H1 (cell line): ENCODE measurements around the gene GMPR. TPM values are rescaled to one million over a fixed set of nuclear protein-coding genes. Genes with fewer than 3 reads are reported as not detected.

Experiments used
- CTCF ChIA-PET: fragments of 300-600 bp; sonication (Branson Sonifier 250); formaldehyde crosslinking; loops from one replicate; lab custom pipeline; 2021; ENCODE audit not compliant: partially characterized antibody; lab: Charles Lee
- POLR2A ChIA-PET: fragments of 300-600 bp; sonication (Branson Sonifier 250); formaldehyde crosslinking; loops from one replicate; lab custom pipeline; 2021; ENCODE audit warnings: inconsistent platforms; ENCODE audit not compliant: partially characterized antibody; lab: Charles Lee
- DNase-seq, 2 experiments: peaks; one replicate each; pipeline versions ENCODE4 v3.0.0 to v3.0.0-alpha.2; 2010 to 2022; ENCODE audit warnings: low spot score in 2 of 2, low read depth in 1 of 2, mixed read lengths in 1 of 2
- FAIRE-seq: peaks from 2 replicates; lab custom pipeline; 2011; peaks lifted over from hg19 to GRCh38; lab: Jason Lieb, UNC
- H2AFZ ChIP-seq: 2 replicates; pipeline ENCODE4 v1.8.1; 2012; ENCODE audit warnings: low read length, inconsistent platforms
- H2AK5ac ChIP-seq: 2 replicates; pipeline ENCODE4 v1.6.1; 2013; ENCODE audit warnings: low read depth, low read length
- H2BK120ac ChIP-seq: replicated peaks from 2 replicates; pipeline ENCODE3; 2013; ENCODE audit warnings: low read depth, low read length, inconsistent platforms
- H2BK12ac ChIP-seq: 2 replicates; pipeline ENCODE4 v1.6.1; 2013; ENCODE audit warnings: low read depth, low read length
- H2BK15ac ChIP-seq: 2 replicates; pipeline ENCODE4 v1.6.1; 2013; ENCODE audit warnings: low read length
- H2BK20ac ChIP-seq: 2 replicates; pipeline ENCODE4 v1.6.1; 2013; ENCODE audit warnings: low read length
- H2BK5ac ChIP-seq: 2 replicates; pipeline ENCODE4 v1.6.1; 2013; ENCODE audit warnings: low read depth, low read length
- H3K14ac ChIP-seq: 2 replicates; pipeline ENCODE4 v1.6.1; 2013; ENCODE audit warnings: inconsistent platforms; ENCODE audit not compliant: insufficient read length
- H3K18ac ChIP-seq: 2 replicates; pipeline ENCODE4 v1.6.1; 2013; ENCODE audit warnings: low read length; ENCODE audit errors: extremely low read depth
- H3K23ac ChIP-seq: 2 replicates; pipeline ENCODE4 v1.6.1; 2013; ENCODE audit warnings: inconsistent platforms; ENCODE audit not compliant: insufficient read length
- H3K23me2 ChIP-seq: 2 replicates; pipeline ENCODE4 v1.6.1; 2013; ENCODE audit warnings: low read depth, low read length
- H3K27ac ChIP-seq: 2 replicates; pipeline ENCODE4 v1.6.1; 2011; ENCODE audit warnings: low read depth, low read length, inconsistent platforms
- H3K27me3 ChIP-seq, 4 experiments: replicated peaks in 1 of 4; 1 replicate in 1 of 4; 2 replicates in 3 of 4; pipeline versions ENCODE4 v1.6.1 to v1.8.1; 2011 to 2013; ENCODE audit warnings: low read length in 3 of 4, mild to moderate bottlenecking in 3 of 4, inconsistent platforms in 2 of 4, mixed read lengths in 2 of 4, moderate library complexity in 1 of 4; ENCODE audit not compliant: control insufficient read depth in 3 of 4, insufficient read depth in 3 of 4; ENCODE audit errors: extremely low read depth in 1 of 4
- H3K36me3 ChIP-seq, 4 experiments: 2 replicates each; pipeline versions ENCODE4 v1.6.1 to v1.8.1; 2011 to 2013; ENCODE audit warnings: mild to moderate bottlenecking in 4 of 4, low read length in 3 of 4, moderate library complexity in 2 of 4, control low read depth in 1 of 4, inconsistent platforms in 1 of 4; ENCODE audit not compliant: insufficient read depth in 4 of 4, control insufficient read depth in 2 of 4
- H3K4ac ChIP-seq: replicated peaks from 2 replicates; pipeline ENCODE3; 2013; ENCODE audit warnings: low read length, low read depth, mixed read lengths, inconsistent platforms; ENCODE audit not compliant: insufficient read length
- H3K4me1 ChIP-seq, 4 experiments: replicated peaks in 1 of 4; 1 replicate in 1 of 4; 2 replicates in 3 of 4; pipeline versions ENCODE4 v1.6.1 to v1.8.1; 2011 to 2013; ENCODE audit warnings: low read length in 3 of 4, inconsistent platforms in 2 of 4, mixed read lengths in 1 of 4; ENCODE audit not compliant: insufficient read depth in 4 of 4, control insufficient read depth in 3 of 4
- H3K4me2 ChIP-seq, 2 experiments: 2 replicates each; pipeline versions ENCODE4 v1.6.1 to v1.8.1; 2011 to 2013; ENCODE audit warnings: low read depth in 2 of 2, low read length in 2 of 2, control low read depth in 1 of 2, inconsistent platforms in 1 of 2, mild to moderate bottlenecking in 1 of 2; ENCODE audit not compliant: insufficient read depth in 1 of 2
- H3K4me3 ChIP-seq, 4 experiments: fragments of 200-600, 300-600 bp in 1 of 4; sonication (generic), shearing (Covaris generic), sonication (Bioruptor Twin) in 1 of 4; 2 replicates each; pipeline versions ENCODE4 v1.5.1 to v1.8.1; 2011 to 2016; ENCODE audit warnings: low read length in 4 of 4, low read depth in 3 of 4, control low read depth in 2 of 4, inconsistent platforms in 2 of 4, mild to moderate bottlenecking in 2 of 4, mixed read lengths in 1 of 4, moderate library complexity in 1 of 4; ENCODE audit not compliant: insufficient read depth in 2 of 4; ENCODE audit errors: extremely low read depth in 1 of 4
- H3K56ac ChIP-seq: replicated peaks from 2 replicates; pipeline ENCODE3; 2013; ENCODE audit warnings: low read depth, mild to moderate bottlenecking, mixed read lengths, low read length, inconsistent platforms; ENCODE audit not compliant: insufficient read length
- H3K79me1 ChIP-seq: 2 replicates; pipeline ENCODE4 v1.6.1; 2013; ENCODE audit warnings: low read depth, low read length, control low read depth
- H3K79me2 ChIP-seq, 2 experiments: 2 replicates each; pipeline versions ENCODE4 v1.6.1 to v1.8.1; 2012 to 2013; ENCODE audit warnings: low read length in 2 of 2, mild to moderate bottlenecking in 2 of 2, inconsistent platforms in 1 of 2; ENCODE audit not compliant: insufficient read depth in 2 of 2, control insufficient read depth in 1 of 2
- H3K9ac ChIP-seq, 4 experiments: replicated peaks in 1 of 4; 1 replicate in 1 of 4; 2 replicates in 3 of 4; pipeline versions ENCODE4 v1.6.1 to v1.8.1; 2011 to 2013; ENCODE audit warnings: low read depth in 3 of 4, low read length in 3 of 4, control low read depth in 2 of 4, mild to moderate bottlenecking in 2 of 4, moderate library complexity in 2 of 4, inconsistent platforms in 1 of 4; ENCODE audit errors: extremely low read depth in 1 of 4
- H3K9me3 ChIP-seq, 2 experiments: 2 replicates each; pipeline versions ENCODE4 v1.6.1 to v1.8.1; 2012 to 2013; ENCODE audit warnings: mild to moderate bottlenecking in 2 of 2, moderate library complexity in 2 of 2, control low read depth in 1 of 2, inconsistent platforms in 1 of 2, low read depth in 1 of 2, low read length in 1 of 2, mixed read lengths in 1 of 2; ENCODE audit not compliant: insufficient read depth in 2 of 2
- H4K20me1 ChIP-seq, 2 experiments: replicated peaks in 1 of 2; 2 replicates each; pipeline versions ENCODE3 to v1.8.1; 2011 to 2013; ENCODE audit warnings: inconsistent platforms in 2 of 2, low read length in 2 of 2, mild to moderate bottlenecking in 1 of 2; ENCODE audit not compliant: insufficient read depth in 2 of 2, control insufficient read depth in 1 of 2
- H4K5ac ChIP-seq: 2 replicates; pipeline ENCODE4 v1.6.1; 2013; ENCODE audit warnings: low read length, low read depth, mixed read lengths, inconsistent platforms; ENCODE audit not compliant: insufficient read length
- H4K8ac ChIP-seq: 2 replicates; pipeline ENCODE4 v1.8.0; 2013; ENCODE audit warnings: mild to moderate bottlenecking, moderate library complexity, low read length, inconsistent platforms; ENCODE audit not compliant: insufficient read depth; ENCODE audit errors: extremely low read depth
- H4K91ac ChIP-seq: replicated peaks from 2 replicates; pipeline ENCODE3; 2013; ENCODE audit warnings: low read length, mixed read lengths, inconsistent platforms; ENCODE audit not compliant: insufficient read length
- ATF3 ChIP-seq: IDR thresholded peaks from 2 replicates; pipeline ENCODE4 v1.6.1; 2011; ENCODE audit warnings: low read depth, mild to moderate bottlenecking, low read length; ENCODE audit not compliant: insufficient read depth
- CHD2 ChIP-seq: IDR thresholded peaks from 2 replicates; pipeline ENCODE4 v1.6.1; 2012; ENCODE audit warnings: low read length, improper control_type of control experiment
- EZH2 ChIP-seq: fragments of 200-600 bp; sonication (generic); IDR thresholded peaks from 2 replicates; pipeline ENCODE4 v1.7.1; 2012; ENCODE audit warnings: low read depth, mild to moderate bottlenecking, moderate library complexity, low read length, inconsistent platforms; ENCODE audit not compliant: severe bottlenecking
- FOSL1 ChIP-seq: IDR thresholded peaks from 2 replicates; pipeline ENCODE4 v1.6.1; 2011; ENCODE audit warnings: mild to moderate bottlenecking, low read depth, low read length, moderate library complexity; ENCODE audit not compliant: insufficient read depth
- GTF2F1 ChIP-seq: IDR thresholded peaks from 2 replicates; pipeline ENCODE4 v1.6.1; 2012; ENCODE audit warnings: low read depth, low read length, improper control_type of control experiment, borderline replicate concordance
- JUND ChIP-seq: IDR thresholded peaks from 2 replicates; pipeline ENCODE4 v1.6.1; 2011; ENCODE audit warnings: mild to moderate bottlenecking, improper control_type of control experiment, low read length
- KDM1A ChIP-seq: fragments of 200-600, 300-600 bp; sonication (generic); IDR thresholded peaks from 2 replicates; pipeline ENCODE4 v1.7.1; 2016; ENCODE audit warnings: mild to moderate bottlenecking, low read length, borderline replicate concordance
- KDM4A ChIP-seq: IDR thresholded peaks from one replicate; pipeline ENCODE4 v1.7.1; 2012; ENCODE audit warnings: low read depth, mild to moderate bottlenecking, moderate library complexity, low read length, inconsistent platforms; ENCODE audit not compliant: severe bottlenecking
- POLR2AphosphoS5 ChIP-seq: IDR thresholded peaks from 2 replicates; pipeline ENCODE4 v1.6.1; 2011; ENCODE audit warnings: low read depth, low read length
- RXRA ChIP-seq: IDR thresholded peaks from 2 replicates; pipeline ENCODE4 v1.6.1; 2011; ENCODE audit warnings: low read depth, mild to moderate bottlenecking, low read length, moderate library complexity; ENCODE audit not compliant: insufficient read depth
- SP1 ChIP-seq: IDR thresholded peaks from 2 replicates; pipeline ENCODE4 v1.6.1; 2011; ENCODE audit warnings: low read depth, low read length
- SP2 ChIP-seq: IDR thresholded peaks from 2 replicates; pipeline ENCODE4 v1.6.1; 2012; ENCODE audit warnings: mild to moderate bottlenecking, low read length, inconsistent platforms
- TAF7 ChIP-seq: optimal IDR thresholded peaks from 2 replicates; pipeline ENCODE3; 2011; ENCODE audit warnings: low read depth, mild to moderate bottlenecking, inconsistent platforms, low read length, moderate library complexity, borderline replicate concordance
- WGBS, 2 experiments: shearing (Covaris generic) in 1 of 2; methylation state at CpG; one replicate each; pipeline versions ENCODE4 v1.1.6 to v1.1.7; 2013 to 2015; ENCODE audit warnings: low lambda C conversion rate in 2 of 2, mixed read lengths in 2 of 2, inconsistent platforms in 1 of 2, low coverage in 1 of 2, missing lambda C conversion rate in 1 of 2; ENCODE audit not compliant: insufficient replicate concordance in 2 of 2, insufficient coverage in 1 of 2, insufficient read length in 1 of 2; ENCODE audit errors: extremely low coverage in 1 of 2, missing lambda C conversion rate in 1 of 2; 5-methylcytosine and 5-hydroxymethylcytosine counted together
- polyA plus RNA-seq, 7 experiments: library from polyadenylated mRNA; depleted of rRNA in 3 of 7; stranded (reverse) in 5 of 7; unstranded in 2 of 7; fragments of >200 nt in 5 of 7; fragments of 200-250 nt in 2 of 7; gene quantifications; 1 replicate in 5 of 7; 2 replicates in 1 of 7; 4 replicates in 1 of 7; pipeline versions ENCODE4 v1.2.1 to v1.2.3, GENCODE V29; 2011 to 2013; ENCODE audit warnings: missing spikeins in 2 of 7, mixed read lengths in 2 of 7
- total RNA-seq: library from RNA; stranded (reverse); fragmentation: NEBNext Ultra II Directional; extraction: Animal tissue kit (Norgen Biotek cat#: 25700); gene quantifications from 2 replicates; pipeline ENCODE4 v1.2.1, GENCODE V29; 2021

The GMPR gene
- total and polyA plus RNA-seq, 2 of the 8 experiments (the other 6 are each of a cell fraction or from before 2014, with no cell fraction given): 0.99 to 1.2 TPM

- no peak overlapping the region for H3K4me3 ChIP-seq
- no peaks in the 10 kb centered on the region for H3K79me1 ChIP-seq
- H2BK15ac ChIP-seq: no peak overlapping the region
- no peak overlapping the region for H2AK5ac ChIP-seq
- FAIRE-seq: no peak
- H3K4me1 ChIP-seq: no peaks in the 10 kb centered on the region
- no peak overlapping the region for H3K56ac ChIP-seq
- no peak overlapping the region for H2BK12ac ChIP-seq
- no peaks in the 10 kb centered on the region for H3K23me2 ChIP-seq
- no peaks in the 10 kb centered on the region for H4K20me1 ChIP-seq
- no peak overlapping the region for H4K91ac ChIP-seq
- peak overlapping the region; percentile 70; the same call in 1 of the 2 replicates for H2AFZ ChIP-seq
- no peak overlapping the region for H3K9ac ChIP-seq
- no peak overlapping the region for H3K27ac ChIP-seq
- H3K9me3 ChIP-seq: no peaks in the 10 kb centered on the region
- CTCF ChIA-PET: interaction anchor here (0.9 to 2.4 kb wide), 7 partner anchors 9 to 505 kb away, joined by 3 to 14 read pairs (median 7); no protein-coding TSS in a partner anchor
- H3K23ac ChIP-seq: no peak overlapping the region
- 98% methylated on average over 11 of the region's 19 CpGs; no CpG with 5 or more reads in 1 of the 2 experiments for WGBS, 2 experiments
- no peak overlapping the region for H3K4me2 ChIP-seq
- H2BK20ac ChIP-seq: no peak overlapping the region
- H2BK120ac ChIP-seq: no peak overlapping the region
- no peaks in the 10 kb centered on the region for H3K27me3 ChIP-seq
- H4K8ac ChIP-seq: no peak overlapping the region
- H3K36me3 ChIP-seq: no peaks in the 10 kb centered on the region
- no peak overlapping the region for H2BK5ac ChIP-seq
- no peak overlapping the region for H3K18ac ChIP-seq
- no peak overlapping the region for H4K5ac ChIP-seq
- H3K4ac ChIP-seq: no peak overlapping the region
- POLR2A ChIA-PET: interaction anchor here (0.7 to 1.4 kb wide), 3 partner anchors 9 to 275 kb away, joined by 3 to 4 read pairs (median 4); partner anchors contain the start of gene MYLIP
- no peak for DNase-seq
- TF ChIP-seq POLR2AphosphoS5: no peak
- TF ChIP-seq SP2: no peak
- no peak for TF ChIP-seq KDM1A
- no peak for TF ChIP-seq GTF2F1
- TF ChIP-seq SP1: no peak
- no peak for TF ChIP-seq FOSL1
- TF ChIP-seq RXRA: no peak
- TF ChIP-seq KDM4A: no peak
- no peak for TF ChIP-seq TAF7
- no peak for TF ChIP-seq EZH2
- no peak for TF ChIP-seq JUND
- TF ChIP-seq CHD2: no peak
- TF ChIP-seq ATF3: no peak
- H3K79me2 ChIP-seq: no peaks in the 10 kb centered on the region
- no peak overlapping the region for H3K14ac ChIP-seq
These were observed 41.3 kb upstream of the GMPR start for GRCh38 chr6:16196984-16197546.
